ENCODE data around the gene SSPN.

- TF ChIP-seq CTCF (IDR thresholded peaks at IDR 0.05) = no peak
- no peak for TF ChIP-seq EZH2 (IDR thresholded peaks at IDR 0.05)
Observed at GRCh38 chr12:26293612-26294011, 98.2 kb downstream of the SSPN start.
